GM21737 (cell line): ENCODE measurements around the gene APP.
"Not testable (repeated sequence)": the region's sequence is repeated elsewhere in the genome, so short reads cannot be mapped to it uniquely, and the experiment has no call there.

Source experiments
- ATAC-seq: cut with Tn5 transposase; IDR thresholded peaks from one replicate; pipeline ENCODE4 v1.9.1; 2021; ENCODE audit warnings: mild to moderate bottlenecking, moderate library complexity; ENCODE audit not compliant: unreplicated experiment

Gene APP

GRCh38 chr21:26027696-26028095 lies 142.9 kb downstream of the APP start:
- ATAC-seq: no peak

- no peak for ATAC-seq
Observed at GRCh38 chr21:26025536-26026512, 144.7 kb downstream of the APP start.

- ATAC-seq: not testable (repeated sequence)
Observed at GRCh38 chr21:26023406-26023805, 147.2 kb downstream of the APP start.

GRCh38 chr21:26022598-26023337 lies 147.8 kb downstream of the APP start:
- not testable (repeated sequence) for ATAC-seq

- no peak for ATAC-seq
Observed at GRCh38 chr21:26020510-26020909, 150.1 kb downstream of the APP start.

GRCh38 chr21:26020081-26020480 lies 150.5 kb downstream of the APP start:
- ATAC-seq: no peak

GRCh38 chr21:26019236-26019635 lies 151.3 kb downstream of the APP start:
- ATAC-seq: no peak

GRCh38 chr21:26013970-26014369 lies 156.6 kb downstream of the APP start:
- ATAC-seq: no peak

GRCh38 chr21:26012482-26012881 lies 158.1 kb downstream of the APP start:
- not testable (repeated sequence) for ATAC-seq

- ATAC-seq: no peak
Observed at GRCh38 chr21:26011292-26011940, 159.2 kb downstream of the APP start.

GRCh38 chr21:26007951-26008498 lies 162.5 kb downstream of the APP start:
- ATAC-seq: no peak

- ATAC-seq: no peak
Observed at GRCh38 chr21:26005464-26005863, 165.1 kb downstream of the APP start.

- no peak for ATAC-seq
Observed at GRCh38 chr21:26003404-26003803, 167.2 kb downstream of the APP start.

GRCh38 chr21:26001356-26001755 lies 169.2 kb downstream of the APP start:
- ATAC-seq: no peak

GRCh38 chr21:25999921-26000582 lies 170.5 kb downstream of the APP start:
- no peak for ATAC-seq

GRCh38 chr21:25997788-25998611 lies 172.6 kb downstream of the APP start:
- ATAC-seq: no peak

- ATAC-seq: no peak
Observed at GRCh38 chr21:25995278-25995677, 175.3 kb downstream of the APP start.

- ATAC-seq: no peak
Observed at GRCh38 chr21:25994758-25995163, 175.8 kb downstream of the APP start.

GRCh38 chr21:25988738-25989137 lies 181.8 kb downstream of the APP start:
- no peak for ATAC-seq

GRCh38 chr21:25987531-25987930 lies 183.0 kb downstream of the APP start:
- ATAC-seq: no peak
